HepG2 (cell line): Measurements from ENCODE around the gene NAPB. TPM values are rescaled to one million over a fixed set of nuclear protein-coding genes. Genes with fewer than 3 reads are reported as not detected.
A peak's percentile ranks its signal among the peaks of the same experiment; 100 is the strongest.

Source experiments
- BORCS8-MEF2B ChIP-seq: sonication (generic); formaldehyde crosslinking; IDR thresholded peaks from 2 replicates; pipeline ENCODE4 v1.8.0; 2022; ENCODE audit warnings: mild to moderate bottlenecking, missing genetic modification reagents
- FLYWCH1 ChIP-seq: sonication (generic); formaldehyde crosslinking; IDR thresholded peaks from 2 replicates; pipeline ENCODE4 v1.8.1; 2023; ENCODE audit warnings: mild to moderate bottlenecking, missing genetic modification reagents
- MEF2D ChIP-seq: sonication (generic); formaldehyde crosslinking; IDR thresholded peaks from 2 replicates; pipeline ENCODE4 v1.5.1; 2020; ENCODE audit warnings: mild to moderate bottlenecking, missing genetic modification reagents
- MXD4 ChIP-seq: IDR thresholded peaks from 2 replicates; pipeline ENCODE4 v1.6.1; 2016; ENCODE audit warnings: mild to moderate bottlenecking, missing biosample characterization, missing genetic modification reagents
- NFRKB ChIP-seq: fragments of 450-650 bp; IDR thresholded peaks from 2 replicates; pipeline ENCODE4 v1.6.1; 2017
- ZNF556 ChIP-seq: sonication (generic); formaldehyde crosslinking; IDR thresholded peaks from 2 replicates; pipeline ENCODE4 v1.4.0; 2020; ENCODE audit warnings: mild to moderate bottlenecking, missing genetic modification reagents, borderline replicate concordance
- ZNF614 ChIP-seq: IDR thresholded peaks from 2 replicates; pipeline ENCODE4 v1.6.1; 2018; ENCODE audit warnings: missing biosample characterization, missing genetic modification reagents, inconsistent platforms, borderline replicate concordance
- ZSCAN31 ChIP-seq: sonication (generic); formaldehyde crosslinking; IDR thresholded peaks from 2 replicates; pipeline ENCODE4 v1.5.0; 2020; ENCODE audit warnings: low read depth, mild to moderate bottlenecking, missing genetic modification reagents
- polyA plus RNA-seq, 8 experiments: library from polyadenylated mRNA; depleted of rRNA in 3 of 8; stranded (reverse) in 7 of 8; unstranded in 1 of 8; fragments of >200 nt; fragmentation: Illumina TruSeq in 4 of 8; extraction: Trizol in 4 of 8; gene quantifications; 2 replicates each; pipeline versions ENCODE4 v1.2.1 to v1.2.3, GENCODE V29; 2011 to 2016; ENCODE audit warnings: low read depth in 4 of 8, missing spikeins in 1 of 8, mixed read lengths in 1 of 8; ENCODE audit not compliant: insufficient read depth in 1 of 8
- total RNA-seq, 5 experiments: library from RNA; depleted of rRNA; stranded (reverse); fragments of >200 nt; fragmentation: Illumina TruSeq; extraction: Trizol; gene quantifications; 2 replicates each; pipeline ENCODE4 v1.2.3, GENCODE V29; 2016; ENCODE audit warnings: low read depth in 1 of 5
- TF ChIP-seq, protein P1 (sequence below): sonication (generic); formaldehyde crosslinking; IDR thresholded peaks from 2 replicates; pipeline ENCODE4 v1.5.1; 2020; ENCODE audit warnings: missing genetic modification reagents, mild to moderate bottlenecking, borderline replicate concordance
- TF ChIP-seq, protein P2 (sequence below): IDR thresholded peaks from 2 replicates; pipeline ENCODE4 v1.6.1; 2012; ENCODE audit warnings: low read depth, low read length, improper control_type of control experiment
- TF ChIP-seq, protein P3 (sequence below): sonication (generic); formaldehyde crosslinking; IDR thresholded peaks from 2 replicates; pipeline ENCODE4 v1.9.0; 2022; ENCODE audit warnings: missing genetic modification reagents, mild to moderate bottlenecking, borderline replicate concordance
- TF ChIP-seq, protein P4 (sequence below): sonication (generic); formaldehyde crosslinking; IDR thresholded peaks from 2 replicates; pipeline ENCODE4 v1.5.0; 2020; ENCODE audit warnings: mild to moderate bottlenecking, missing genetic modification reagents
- TF ChIP-seq, protein P5 (sequence below): sonication (generic); formaldehyde crosslinking; IDR thresholded peaks from 2 replicates; pipeline ENCODE4 v1.4.0; 2020; ENCODE audit warnings: missing genetic modification reagents, low read depth, mild to moderate bottlenecking, borderline replicate concordance

Gene NAPB
- total and polyA plus RNA-seq, 2 of the 13 experiments (the other 11 are each of a cell fraction or from before 2014, with no cell fraction given) = 15.2 to 16.1 TPM

DNA sequence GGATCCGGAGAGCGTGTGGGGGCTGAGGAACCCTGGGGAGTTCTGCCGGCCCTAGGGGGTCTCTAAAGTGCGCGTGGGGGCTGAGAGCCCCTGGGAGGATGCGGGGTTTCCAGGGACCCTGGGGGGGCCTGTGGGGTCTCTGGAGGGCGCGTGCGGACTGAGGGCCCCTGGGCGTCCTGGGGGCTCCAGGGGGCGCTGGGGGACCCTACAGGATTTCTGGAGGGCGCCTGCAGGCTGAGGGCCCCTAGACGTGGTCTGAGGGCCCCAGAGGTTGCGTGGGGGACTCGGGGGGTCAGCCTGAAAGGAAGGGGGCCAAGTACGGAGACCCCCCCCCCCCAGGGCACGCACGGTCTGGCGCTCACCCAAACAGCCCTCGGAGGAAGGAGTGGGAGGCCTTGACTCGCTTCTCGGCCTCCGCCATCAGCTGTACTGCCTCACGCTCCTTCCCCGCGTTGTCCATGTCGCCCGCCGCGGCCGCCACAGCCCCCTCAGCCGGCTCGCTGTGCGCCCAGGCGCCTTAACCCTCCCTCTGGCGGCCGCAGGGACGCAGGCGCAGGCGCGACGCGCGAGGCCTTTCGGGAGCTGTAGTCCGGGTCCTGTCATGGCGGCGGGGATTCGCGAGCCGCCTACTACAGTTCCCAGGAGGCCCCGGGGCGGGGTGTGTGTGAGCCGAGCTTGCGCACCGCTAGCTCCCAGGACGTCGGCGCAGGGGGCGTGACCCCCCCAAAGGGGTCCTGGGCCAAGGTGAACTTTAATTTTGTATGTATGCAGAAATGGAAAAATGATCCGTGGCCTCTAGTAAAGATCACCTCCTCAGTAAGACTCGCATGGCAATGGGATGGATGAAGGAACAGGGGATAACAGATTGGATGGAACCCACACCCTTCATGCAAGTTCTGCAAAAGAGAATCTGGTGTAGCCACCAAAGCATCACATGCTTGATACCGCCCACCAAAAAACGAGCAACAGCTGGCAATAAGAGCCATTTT lies at the start of gene NAPB (continued):
- TF ChIP-seq, protein P1, sequence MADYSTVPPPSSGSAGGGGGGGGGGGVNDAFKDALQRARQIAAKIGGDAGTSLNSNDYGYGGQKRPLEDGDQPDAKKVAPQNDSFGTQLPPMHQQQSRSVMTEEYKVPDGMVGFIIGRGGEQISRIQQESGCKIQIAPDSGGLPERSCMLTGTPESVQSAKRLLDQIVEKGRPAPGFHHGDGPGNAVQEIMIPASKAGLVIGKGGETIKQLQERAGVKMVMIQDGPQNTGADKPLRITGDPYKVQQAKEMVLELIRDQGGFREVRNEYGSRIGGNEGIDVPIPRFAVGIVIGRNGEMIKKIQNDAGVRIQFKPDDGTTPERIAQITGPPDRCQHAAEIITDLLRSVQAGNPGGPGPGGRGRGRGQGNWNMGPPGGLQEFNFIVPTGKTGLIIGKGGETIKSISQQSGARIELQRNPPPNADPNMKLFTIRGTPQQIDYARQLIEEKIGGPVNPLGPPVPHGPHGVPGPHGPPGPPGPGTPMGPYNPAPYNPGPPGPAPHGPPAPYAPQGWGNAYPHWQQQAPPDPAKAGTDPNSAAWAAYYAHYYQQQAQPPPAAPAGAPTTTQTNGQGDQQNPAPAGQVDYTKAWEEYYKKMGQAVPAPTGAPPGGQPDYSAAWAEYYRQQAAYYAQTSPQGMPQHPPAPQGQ (CRISPR knock-in tag) = no peak
- TF ChIP-seq FLYWCH1 (CRISPR knock-in tag) (no peak), BORCS8-MEF2B (CRISPR knock-in tag) (peak; percentile 90), ZSCAN31 (CRISPR knock-in tag) (peak; percentile 69; the same call in 1 of the 2 replicates), MEF2D (CRISPR knock-in tag) (peak; percentile 54; the same call in 1 of the 2 replicates), NFRKB (no peak), MXD4 (CRISPR knock-in tag) (peak; percentile 76; the same call in 1 of the 2 replicates), ZNF614 (CRISPR knock-in tag) (peak; percentile 82; the same call in 1 of the 2 replicates), ZNF556 (CRISPR knock-in tag) (peak; percentile 89; the same call in 1 of the 2 replicates)
- TF ChIP-seq, protein P2, sequence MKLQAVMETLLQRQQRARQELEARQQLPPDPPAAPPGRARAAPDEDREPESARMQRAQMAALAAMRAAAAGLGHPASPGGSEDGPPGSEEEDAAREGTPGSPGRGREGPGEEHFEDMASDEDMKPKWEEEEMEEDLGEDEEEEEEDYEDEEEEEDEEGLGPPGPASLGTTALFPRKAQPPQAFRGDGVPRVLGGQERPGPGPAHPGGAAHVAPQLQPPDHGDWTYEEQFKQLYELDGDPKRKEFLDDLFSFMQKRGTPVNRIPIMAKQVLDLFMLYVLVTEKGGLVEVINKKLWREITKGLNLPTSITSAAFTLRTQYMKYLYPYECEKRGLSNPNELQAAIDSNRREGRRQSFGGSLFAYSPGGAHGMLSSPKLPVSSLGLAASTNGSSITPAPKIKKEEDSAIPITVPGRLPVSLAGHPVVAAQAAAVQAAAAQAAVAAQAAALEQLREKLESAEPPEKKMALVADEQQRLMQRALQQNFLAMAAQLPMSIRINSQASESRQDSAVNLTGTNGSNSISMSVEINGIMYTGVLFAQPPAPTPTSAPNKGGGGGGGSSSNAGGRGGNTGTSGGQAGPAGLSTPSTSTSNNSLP = peak; percentile 38; the same call in 1 of the 2 replicates
- TF ChIP-seq, protein P3, sequence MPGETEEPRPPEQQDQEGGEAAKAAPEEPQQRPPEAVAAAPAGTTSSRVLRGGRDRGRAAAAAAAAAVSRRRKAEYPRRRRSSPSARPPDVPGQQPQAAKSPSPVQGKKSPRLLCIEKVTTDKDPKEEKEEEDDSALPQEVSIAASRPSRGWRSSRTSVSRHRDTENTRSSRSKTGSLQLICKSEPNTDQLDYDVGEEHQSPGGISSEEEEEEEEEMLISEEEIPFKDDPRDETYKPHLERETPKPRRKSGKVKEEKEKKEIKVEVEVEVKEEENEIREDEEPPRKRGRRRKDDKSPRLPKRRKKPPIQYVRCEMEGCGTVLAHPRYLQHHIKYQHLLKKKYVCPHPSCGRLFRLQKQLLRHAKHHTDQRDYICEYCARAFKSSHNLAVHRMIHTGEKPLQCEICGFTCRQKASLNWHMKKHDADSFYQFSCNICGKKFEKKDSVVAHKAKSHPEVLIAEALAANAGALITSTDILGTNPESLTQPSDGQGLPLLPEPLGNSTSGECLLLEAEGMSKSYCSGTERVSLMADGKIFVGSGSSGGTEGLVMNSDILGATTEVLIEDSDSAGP (CRISPR knock-in tag) = peak; percentile 92; the same call in 1 of the 2 replicates
- TF ChIP-seq, protein P4, sequence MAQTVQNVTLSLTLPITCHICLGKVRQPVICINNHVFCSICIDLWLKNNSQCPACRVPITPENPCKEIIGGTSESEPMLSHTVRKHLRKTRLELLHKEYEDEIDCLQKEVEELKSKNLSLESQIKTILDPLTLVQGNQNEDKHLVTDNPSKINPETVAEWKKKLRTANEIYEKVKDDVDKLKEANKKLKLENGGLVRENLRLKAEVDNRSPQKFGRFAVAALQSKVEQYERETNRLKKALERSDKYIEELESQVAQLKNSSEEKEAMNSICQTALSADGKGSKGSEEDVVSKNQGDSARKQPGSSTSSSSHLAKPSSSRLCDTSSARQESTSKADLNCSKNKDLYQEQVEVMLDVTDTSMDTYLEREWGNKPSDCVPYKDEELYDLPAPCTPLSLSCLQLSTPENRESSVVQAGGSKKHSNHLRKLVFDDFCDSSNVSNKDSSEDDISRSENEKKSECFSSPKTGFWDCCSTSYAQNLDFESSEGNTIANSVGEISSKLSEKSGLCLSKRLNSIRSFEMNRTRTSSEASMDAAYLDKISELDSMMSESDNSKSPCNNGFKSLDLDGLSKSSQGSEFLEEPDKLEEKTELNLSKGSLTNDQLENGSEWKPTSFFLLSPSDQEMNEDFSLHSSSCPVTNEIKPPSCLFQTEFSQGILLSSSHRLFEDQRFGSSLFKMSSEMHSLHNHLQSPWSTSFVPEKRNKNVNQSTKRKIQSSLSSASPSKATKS (CRISPR knock-in tag) = no peak
- TF ChIP-seq, protein P5, sequence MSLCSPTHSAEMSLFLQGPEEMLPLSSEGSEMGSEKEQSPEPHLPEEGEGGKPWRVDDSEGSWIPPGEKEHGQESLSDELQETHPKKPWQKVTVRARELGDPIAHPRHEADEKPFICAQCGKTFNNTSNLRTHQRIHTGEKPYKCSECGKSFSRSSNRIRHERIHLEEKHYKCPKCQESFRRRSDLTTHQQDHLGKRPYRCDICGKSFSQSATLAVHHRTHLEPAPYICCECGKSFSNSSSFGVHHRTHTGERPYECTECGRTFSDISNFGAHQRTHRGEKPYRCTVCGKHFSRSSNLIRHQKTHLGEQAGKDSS (CRISPR knock-in tag) = peak; percentile 52; the same call in 1 of the 2 replicates
